Measurements from ENCODE around the gene CNTLN. TPM values are rescaled to one million over a fixed set of nuclear protein-coding genes. Genes with fewer than 3 reads are reported as not detected.

CNTLN gene
- total RNA-seq, 1 experiment from 2014 or later = 15.0 TPM

DNA sequence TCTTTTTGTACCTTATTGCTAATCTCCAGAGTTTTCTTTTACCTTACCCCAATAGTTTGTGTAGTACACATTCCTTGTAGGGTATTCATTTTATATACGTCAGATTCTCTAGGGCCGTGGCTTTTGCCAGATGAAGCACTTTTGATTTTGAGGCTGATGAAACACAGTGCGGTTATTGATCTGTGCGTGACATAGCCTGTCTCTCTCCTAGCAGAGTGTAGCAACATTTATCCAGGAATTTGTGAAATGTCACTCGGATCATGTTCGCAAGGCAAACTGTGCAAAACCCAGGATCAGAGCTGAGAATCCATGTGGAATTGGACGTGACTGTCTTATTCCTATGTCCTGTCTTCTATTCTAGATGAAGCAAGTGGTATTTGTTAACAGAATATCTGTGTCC, 302.0 kb downstream of the CNTLN start:
- Histone ChIP-seq H2BK20ac (ENCODE audit: low read depth, low read length, poor library complexity, severe bottlenecking) (no peak overlapping the region), H2BK5ac (ENCODE audit: insufficient read length, low read length) (no peak overlapping the region), H3K23ac (ENCODE audit: insufficient read length, low read depth, low read length) (no peak overlapping the region), H2BK15ac (ENCODE audit: low read depth, low read length) (no peak overlapping the region), H3K27ac (ENCODE audit: insufficient read length, low read depth, low read length) (no peak overlapping the region), H4K91ac (ENCODE audit: insufficient read length, low read depth, low read length) (no peak overlapping the region), H2AK5ac (ENCODE audit: insufficient read length, low read length) (no peak overlapping the region), H3K4me2 (ENCODE audit: insufficient read depth, insufficient read length, low read length) (no peak overlapping the region), H3K4ac (ENCODE audit: low read depth, low read length) (no peak overlapping the region), H3K9me3 (ENCODE audit: control insufficient read depth, low read depth, low read length) (no peaks in the 10 kb centered on the region), H2BK12ac (ENCODE audit: insufficient read length, low read depth, low read length) (no peak overlapping the region), H3K27me3 (ENCODE audit: insufficient read depth, low read length) (no peaks in the 10 kb centered on the region), H3K23me2 (ENCODE audit: insufficient read length, low read depth, low read length, poor library complexity, severe bottlenecking) (no peaks in the 10 kb centered on the region), H4K20me1 (ENCODE audit: control insufficient read depth, insufficient read depth, insufficient read length) (no peaks in the 10 kb centered on the region), H3K79me2 (ENCODE audit: insufficient read depth, low read length) (no peaks in the 10 kb centered on the region), H2AFZ (ENCODE audit: low read length) (no peak overlapping the region), H2BK120ac (ENCODE audit: low read depth, low read length, poor library complexity, severe bottlenecking) (no peak overlapping the region), H3K79me1 (ENCODE audit: insufficient read depth, low read depth, low read length, poor library complexity, severe bottlenecking) (no peaks in the 10 kb centered on the region), H3T11ph (ENCODE audit: low read length) (no peak overlapping the region), H4K5ac (ENCODE audit: insufficient read length, low read depth, low read length) (no peak overlapping the region), H3K14ac (ENCODE audit: insufficient read depth, low read length) (no peak overlapping the region), H4K8ac (replicated peaks; ENCODE audit: insufficient read length, low read depth, low read length) (no peak overlapping the region), H3K4me1 (ENCODE audit: insufficient read depth, low read length) (no peaks in the 10 kb centered on the region), H3K18ac (ENCODE audit: insufficient read length, low read depth, low read length) (no peak overlapping the region), H3K9ac (ENCODE audit: extremely low read depth, insufficient read length, low read length) (no peak overlapping the region), H3K56ac (ENCODE audit: insufficient read length, low read depth, low read length) (no peak overlapping the region)
- Mint-ChIP-seq H3K36me3 (ENCODE audit: insufficient read depth in 1 of 3, low read depth in 3 of 3) (peaks cover 0 to 9% (median 0%) of the 10 kb centered on the region in 3 experiments; a peak in 2 of 7 replicates), H3K4me3 (no peak overlapping the region), H3K27ac (no peak overlapping the region), H3K4me1 (no peaks in the 10 kb centered on the region), H3K27me3 (ENCODE audit: low read depth) (no peaks in the 10 kb centered on the region), H3K9me3 (peaks cover 0 to 3% of the 10 kb centered on the region in 2 experiments; a peak in 2 of 5 replicates)
- DNase-seq = no peak
- TF ChIP-seq, protein P1, sequence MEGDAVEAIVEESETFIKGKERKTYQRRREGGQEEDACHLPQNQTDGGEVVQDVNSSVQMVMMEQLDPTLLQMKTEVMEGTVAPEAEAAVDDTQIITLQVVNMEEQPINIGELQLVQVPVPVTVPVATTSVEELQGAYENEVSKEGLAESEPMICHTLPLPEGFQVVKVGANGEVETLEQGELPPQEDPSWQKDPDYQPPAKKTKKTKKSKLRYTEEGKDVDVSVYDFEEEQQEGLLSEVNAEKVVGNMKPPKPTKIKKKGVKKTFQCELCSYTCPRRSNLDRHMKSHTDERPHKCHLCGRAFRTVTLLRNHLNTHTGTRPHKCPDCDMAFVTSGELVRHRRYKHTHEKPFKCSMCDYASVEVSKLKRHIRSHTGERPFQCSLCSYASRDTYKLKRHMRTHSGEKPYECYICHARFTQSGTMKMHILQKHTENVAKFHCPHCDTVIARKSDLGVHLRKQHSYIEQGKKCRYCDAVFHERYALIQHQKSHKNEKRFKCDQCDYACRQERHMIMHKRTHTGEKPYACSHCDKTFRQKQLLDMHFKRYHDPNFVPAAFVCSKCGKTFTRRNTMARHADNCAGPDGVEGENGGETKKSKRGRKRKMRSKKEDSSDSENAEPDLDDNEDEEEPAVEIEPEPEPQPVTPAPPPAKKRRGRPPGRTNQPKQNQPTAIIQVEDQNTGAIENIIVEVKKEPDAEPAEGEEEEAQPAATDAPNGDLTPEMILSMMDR (conservative IDR thresholded peaks at IDR 0.05) = no peak
- no CpG with 5 or more reads among the region's 7 CpGs for whole genome bisulfite sequencing (ENCODE audit: extremely low coverage, insufficient read length, low lambda C conversion rate)
